NCI-H1436 (cell line): ENCODE data around the gene RBBP8NL.
"Not testable (repeated sequence)": the region's sequence is repeated elsewhere in the genome, so short reads cannot be mapped to it uniquely, and the experiment has no call there.

Experiments used
- DNase-seq: peaks from one replicate; lab custom pipeline; 2025; lab: John Stamatoyannopoulos, UW

The RBBP8NL gene

GRCh38 chr20:62376112-62377063 is 51.0 kb downstream of the RBBP8NL start:
- DNase-seq, result no peak

- no peak for DNase-seq
Measured at GRCh38 chr20:62374331-62375152, 52.8 kb downstream of the RBBP8NL start.

- DNase-seq, result not testable (repeated sequence)
Measured at GRCh38 chr20:62373631-62374179, 53.6 kb downstream of the RBBP8NL start.

- no peak for DNase-seq
Measured at GRCh38 chr20:62372042-62372993, 55.0 kb downstream of the RBBP8NL start.

GRCh38 chr20:62371588-62372041 is 55.7 kb downstream of the RBBP8NL start:
- DNase-seq, result no peak

- no peak for DNase-seq
Measured at GRCh38 chr20:62370807-62371587, 56.3 kb downstream of the RBBP8NL start.

- DNase-seq, result no peak
Measured at GRCh38 chr20:62370115-62370806, 57.1 kb downstream of the RBBP8NL start.

- no peak for DNase-seq
Measured at GRCh38 chr20:62369815-62370114, 57.6 kb downstream of the RBBP8NL start.

GRCh38 chr20:62368976-62369814 is 58.1 kb downstream of the RBBP8NL start:
- DNase-seq, result no peak

- DNase-seq, result no peak
Measured at GRCh38 chr20:62368392-62368975, 58.9 kb downstream of the RBBP8NL start.

GRCh38 chr20:62367633-62368391 is 59.5 kb downstream of the RBBP8NL start:
- DNase-seq, result peak; percentile 15

GRCh38 chr20:62367136-62367632 is 60.2 kb downstream of the RBBP8NL start, which contains the start of gene LAMA5:
Gene LAMA5, minus strand, starts transcription at chr20:62367312. Its CDS starts 67 bp downstream, at chr20:62367245.
- DNase-seq, result no peak

- DNase-seq, result peak; percentile 60
Measured at GRCh38 chr20:62366370-62367135, 60.8 kb downstream of the RBBP8NL start.

- peak; percentile 53 for DNase-seq
Measured at GRCh38 chr20:62365814-62366369, 61.4 kb downstream of the RBBP8NL start.

GRCh38 chr20:62364911-62365736 is 62.2 kb downstream of the RBBP8NL start:
- no peak for DNase-seq
